NCI-H226 (cell line): ENCODE data around the gene C2orf80.
"Not testable (repeated sequence)": the region's sequence is repeated elsewhere in the genome, so short reads cannot be mapped to it uniquely, and the experiment has no call there.

Source experiments
- DNase-seq: peaks from one replicate; pipeline ENCODE4 v3.0.0-alpha.2; 2015

The C2orf80 gene

DNA sequence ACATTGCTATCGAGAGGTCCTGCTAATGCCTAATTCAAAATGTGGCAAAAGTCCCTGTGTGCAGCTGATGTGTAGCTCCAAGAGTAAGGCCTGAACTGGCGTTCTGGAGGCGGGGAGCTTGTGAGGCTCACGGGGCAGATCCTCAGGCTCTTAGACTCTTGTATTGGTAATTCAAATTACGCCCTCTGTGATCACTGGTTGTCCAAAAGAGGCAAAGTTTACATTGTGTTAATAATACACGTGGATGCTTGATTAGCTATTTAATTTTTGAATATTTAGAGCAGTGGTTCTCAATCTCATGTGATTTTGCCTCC, 14.0 kb downstream of the C2orf80 start:
- DNase-seq: no peak

DNA sequence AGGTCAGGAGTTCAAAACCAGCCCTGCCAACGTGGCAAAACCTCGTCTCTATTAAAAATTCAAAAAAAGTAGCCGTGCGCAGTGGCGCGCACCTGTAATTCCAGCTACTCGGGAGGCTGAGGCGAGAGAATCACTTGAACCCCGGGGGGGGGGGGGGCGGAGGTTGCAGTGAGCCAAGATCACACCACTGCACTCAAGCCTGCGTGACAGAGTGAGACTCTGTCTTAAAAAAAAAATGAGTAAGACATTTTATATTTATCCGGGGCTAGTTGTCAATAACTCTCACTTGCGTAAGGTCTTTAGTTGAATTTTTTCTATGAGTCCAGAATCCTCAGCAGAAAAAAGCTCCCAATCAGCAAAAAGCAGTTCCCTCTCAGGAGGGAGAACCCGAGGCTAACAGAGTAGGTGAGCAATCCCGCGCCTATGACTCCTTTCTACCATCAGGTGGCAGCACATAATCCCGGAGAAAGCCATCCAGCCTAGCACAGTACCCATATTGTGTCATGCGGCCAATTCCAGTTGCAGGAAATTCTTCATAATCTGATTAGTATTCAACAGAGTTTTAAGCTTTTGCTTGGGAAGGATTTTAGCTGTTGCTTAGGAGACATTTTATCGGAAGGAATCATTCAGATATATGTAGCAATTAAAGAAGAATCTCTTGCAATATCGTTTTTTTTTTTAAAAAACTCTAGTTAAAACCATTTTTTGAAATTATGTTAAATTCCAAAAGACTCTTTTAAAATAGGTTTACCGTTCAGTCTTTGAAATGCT, 14.6 kb downstream of the C2orf80 start:
- DNase-seq: peak; percentile 44

DNA sequence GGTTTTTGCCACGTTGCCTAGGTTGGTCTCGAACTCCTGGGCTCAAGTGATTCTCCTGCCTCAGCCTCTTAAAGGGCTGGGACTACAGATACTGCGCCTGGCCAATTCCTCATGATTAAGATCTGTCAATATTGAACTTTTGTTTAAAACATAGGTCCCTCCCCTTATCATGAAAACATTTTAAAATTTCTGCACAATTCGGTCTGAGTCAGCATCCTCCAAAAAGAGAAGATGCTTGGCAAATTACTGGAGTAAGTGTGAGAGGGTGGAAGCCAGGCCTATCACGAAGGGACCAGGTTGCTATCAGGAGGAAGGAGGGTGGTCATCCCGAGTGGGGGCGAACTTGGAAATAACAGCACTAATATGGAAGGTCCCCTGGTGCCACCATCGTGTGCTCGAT, 15.7 kb downstream of the C2orf80 start:
- DNase-seq: no peak

DNA sequence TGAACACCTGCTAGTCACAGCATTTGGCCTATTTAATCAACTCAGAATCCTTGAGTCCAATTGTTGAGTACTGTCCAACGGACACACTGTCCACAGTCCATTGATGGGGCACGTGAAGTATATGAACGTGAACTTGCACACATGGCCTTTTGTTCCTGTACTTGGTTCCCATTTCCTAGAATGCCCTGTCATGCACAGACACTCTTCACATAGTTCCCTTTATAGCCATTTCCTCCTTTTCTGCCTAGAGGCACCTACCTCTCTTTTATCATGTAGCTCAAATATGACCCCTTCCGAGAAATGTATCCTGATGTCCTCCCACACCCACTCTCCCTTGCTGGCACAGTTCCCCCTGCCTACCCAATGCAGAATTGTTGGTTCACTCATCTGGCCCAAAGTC, 17.7 kb downstream of the C2orf80 start:
- no peak for DNase-seq

DNA sequence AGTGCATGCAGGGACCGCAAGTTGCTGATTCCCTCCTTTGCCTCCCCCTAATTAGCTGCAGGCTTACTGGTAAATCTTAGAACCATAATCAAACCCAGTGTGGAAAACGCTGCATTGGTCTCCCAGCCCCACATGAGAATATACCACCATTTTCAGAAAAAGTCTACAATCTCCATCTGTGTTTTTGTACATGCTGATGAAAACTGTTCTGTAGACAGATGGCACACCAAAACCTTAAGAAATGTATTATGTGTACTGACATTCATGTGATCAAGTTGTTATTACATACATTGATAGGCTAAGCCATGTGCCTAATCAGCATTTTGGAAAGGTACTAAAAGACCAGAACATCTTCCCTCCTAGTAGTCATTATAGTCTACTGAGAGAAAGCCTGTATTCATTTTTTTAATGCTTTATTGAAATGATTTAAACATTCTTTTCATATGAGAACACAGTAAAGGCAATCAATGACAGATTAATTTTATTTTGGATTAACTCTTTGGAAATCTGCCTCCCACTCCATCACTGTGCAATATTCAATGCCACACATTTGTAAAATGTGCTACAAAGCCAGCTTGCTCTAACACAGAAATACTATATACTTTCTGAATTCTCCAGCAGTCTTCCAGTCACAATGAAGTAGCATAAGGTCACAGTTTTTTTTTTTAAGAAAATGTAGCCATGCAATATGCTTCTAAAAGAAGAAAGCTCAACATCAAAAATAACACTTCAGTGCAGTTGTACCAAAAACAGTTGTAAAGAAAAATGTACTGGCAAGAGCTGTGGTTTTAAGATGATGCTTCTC, 24.7 kb downstream of the C2orf80 start:
- DNase-seq: no peak

DNA sequence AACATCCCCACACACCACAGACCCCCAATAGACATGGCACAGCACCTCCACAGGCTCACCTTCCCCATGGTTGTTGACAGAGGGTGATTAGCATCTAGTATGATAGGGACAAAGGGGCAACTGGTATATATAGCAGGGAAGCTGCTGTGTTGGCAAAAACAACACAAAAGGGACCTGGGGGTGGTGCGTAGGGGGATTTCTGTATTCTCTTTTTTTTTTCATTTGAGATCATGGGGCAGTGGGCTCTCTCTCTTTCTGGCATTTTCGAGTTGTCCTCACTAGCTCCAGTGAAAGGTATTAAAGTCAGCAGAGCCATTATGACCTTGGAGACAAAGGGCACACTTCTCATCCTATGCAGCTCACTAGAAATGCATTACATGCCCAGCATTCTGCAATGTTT, 26.3 kb downstream of the C2orf80 start, which contains the start of gene CRYGA:
TSS of gene CRYGA (minus strand) at position 101 of the 400 bp plus-strand sequence. CDS start at position 68, 33 bp downstream.
- no peak for DNase-seq

DNA sequence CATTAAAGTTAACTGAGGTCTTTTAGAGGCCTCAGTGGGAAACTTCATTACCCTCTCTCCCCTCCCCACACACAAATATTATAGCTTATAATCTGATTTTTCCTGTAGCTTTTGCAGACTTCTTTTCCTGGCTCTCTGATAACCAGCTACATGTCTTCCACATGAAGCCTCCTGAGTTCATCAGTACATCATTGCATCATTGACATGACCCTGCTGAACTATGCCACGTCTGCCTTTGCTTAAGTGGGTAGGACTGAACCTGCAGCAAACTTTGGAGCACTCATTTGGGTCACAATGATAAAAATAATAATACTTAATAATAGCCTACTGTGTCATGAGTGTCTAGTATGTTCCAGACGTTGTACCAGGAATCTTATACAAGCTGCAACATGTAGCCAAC, 33.4 kb downstream of the C2orf80 start:
- no peak for DNase-seq

DNA sequence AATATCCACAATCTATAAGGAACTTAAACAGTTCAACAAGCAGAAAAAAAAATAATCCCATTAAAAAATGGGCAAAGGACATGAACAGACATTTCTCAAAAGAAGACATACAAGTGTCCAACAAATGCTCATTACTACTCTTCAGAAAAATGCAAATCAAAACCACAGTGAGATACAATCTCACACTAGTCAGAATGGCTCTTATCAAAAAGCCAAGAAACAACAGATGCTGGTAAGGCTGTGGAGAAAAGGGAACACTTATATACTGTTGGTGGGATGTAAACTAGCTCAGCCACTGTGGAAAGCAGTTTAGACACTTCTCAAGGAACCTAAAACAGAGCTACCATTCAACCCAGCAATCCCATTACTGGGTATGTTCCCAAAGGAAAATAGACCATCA, 36.7 kb downstream of the C2orf80 start:
- no peak for DNase-seq

DNA sequence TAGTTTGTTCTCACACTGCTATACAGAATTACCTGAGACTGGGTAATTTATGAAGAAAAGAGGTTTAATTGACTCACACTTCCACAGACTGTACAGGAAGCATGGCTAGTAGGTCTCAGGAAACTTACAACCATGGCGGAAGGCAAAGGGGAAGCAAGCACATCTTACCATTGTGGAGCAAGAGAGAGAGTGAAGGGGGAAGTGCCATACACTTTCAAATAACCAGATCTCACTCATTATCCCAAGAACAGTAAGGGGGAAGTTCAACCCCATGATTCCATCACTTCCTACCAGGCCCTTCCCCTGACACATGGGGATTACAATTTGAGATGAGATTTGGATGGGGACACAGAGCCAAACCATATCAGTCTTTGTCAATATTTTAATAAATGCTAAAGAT, 38.9 kb downstream of the C2orf80 start:
- DNase-seq: no peak

DNA sequence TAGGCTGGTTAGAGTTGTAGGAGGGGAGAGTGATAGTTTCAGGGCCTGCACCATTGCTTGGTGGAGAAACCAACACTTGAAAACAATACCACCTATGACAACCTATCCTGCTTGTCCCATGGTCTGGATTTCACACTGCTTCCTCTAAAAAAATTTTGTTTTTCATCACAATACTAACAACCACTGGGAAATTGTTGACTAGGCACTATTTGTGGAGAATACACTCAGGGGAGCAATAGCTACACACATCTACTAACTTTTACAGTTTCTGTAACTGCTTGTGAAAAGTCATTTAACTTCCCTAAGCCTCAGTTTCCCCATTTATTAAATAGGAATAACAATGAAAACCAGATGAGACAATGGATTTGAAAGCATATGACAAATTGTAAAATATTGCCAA, 39.7 kb downstream of the C2orf80 start:
- DNase-seq: no peak

DNA sequence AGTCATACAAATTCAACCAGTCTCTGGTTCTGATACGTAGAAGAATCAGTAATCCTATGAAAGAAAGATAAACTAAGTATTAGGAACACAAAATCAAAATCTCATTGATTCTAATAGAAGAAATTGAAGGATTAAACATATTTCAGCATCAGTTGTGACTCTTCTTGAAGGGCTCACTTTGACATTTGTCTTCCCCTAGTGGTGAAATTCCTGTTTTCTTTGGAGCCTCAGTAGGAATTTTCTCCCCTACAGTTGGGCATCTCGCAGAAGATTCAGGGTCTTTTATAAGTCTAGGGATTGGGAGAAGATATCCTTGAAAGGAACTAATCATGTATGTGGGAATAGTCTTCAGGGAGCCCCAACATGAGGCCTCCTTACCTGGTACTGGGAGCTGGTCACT, 41.0 kb downstream of the C2orf80 start:
- DNase-seq: no peak

DNA sequence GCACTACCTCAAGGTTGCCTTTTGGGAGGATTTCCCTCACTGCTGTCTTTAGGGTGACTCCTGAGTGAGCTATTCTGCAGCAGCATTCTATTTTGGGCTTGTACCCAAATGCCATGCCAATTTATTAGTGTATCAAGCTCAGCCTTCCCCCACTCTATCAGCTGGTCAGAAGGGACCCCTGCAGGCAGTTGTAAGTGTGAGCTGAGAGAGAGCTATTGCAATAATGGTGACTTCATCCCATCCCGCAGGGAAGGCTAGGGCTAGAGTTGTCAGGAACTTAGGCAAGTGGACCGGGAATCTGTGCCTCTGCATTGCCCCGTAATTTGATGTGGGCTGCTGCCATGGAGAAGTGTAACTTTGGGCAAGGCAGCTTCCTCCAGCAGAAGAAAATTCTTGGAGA, 42.1 kb downstream of the C2orf80 start:
- DNase-seq: no peak

DNA sequence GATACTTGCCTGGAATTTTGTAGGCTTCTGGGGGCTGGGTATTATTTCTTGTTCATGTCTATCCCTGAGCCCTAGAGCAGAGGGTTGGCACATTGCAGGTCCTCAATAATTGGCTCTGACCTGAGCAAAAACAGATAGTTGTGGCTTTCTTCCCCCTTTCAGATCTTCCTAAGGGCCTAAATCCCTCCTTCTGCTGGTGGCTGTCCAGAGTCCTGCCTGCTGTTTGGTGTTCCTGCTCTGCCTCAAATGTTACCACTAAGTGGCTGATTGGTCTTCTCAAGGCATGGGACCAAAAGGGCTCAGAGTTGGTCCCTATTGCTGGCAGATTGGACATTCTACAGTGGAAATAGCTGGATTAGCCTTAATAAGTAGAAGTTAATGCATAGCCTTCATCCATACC, 42.8 kb downstream of the C2orf80 start:
- no peak for DNase-seq

DNA sequence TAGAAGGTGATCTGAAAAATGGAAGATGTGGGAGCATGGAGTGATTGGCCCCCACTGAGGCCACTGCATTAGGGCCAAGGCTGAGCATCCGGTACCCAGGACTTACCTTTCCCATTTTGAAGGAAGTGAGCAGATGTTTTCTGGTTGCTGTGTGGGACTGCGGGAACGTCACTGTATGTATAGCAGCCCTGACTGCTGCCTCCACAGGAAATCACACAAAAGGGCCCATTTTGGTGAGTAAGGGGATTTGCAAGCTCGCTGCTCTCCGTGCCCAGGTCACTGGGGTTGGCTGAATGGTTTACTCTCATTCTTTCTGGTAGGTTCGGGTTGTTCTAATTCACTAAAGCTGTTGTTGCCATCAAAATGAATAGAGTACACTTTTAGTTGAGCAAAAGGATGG, 43.8 kb downstream of the C2orf80 start, which contains the start of gene CRYGB:
TSS of gene CRYGB (minus strand) at position 153 of the 400 bp plus-strand sequence. CDS start at position 115, 38 bp downstream.
- no peak for DNase-seq

DNA sequence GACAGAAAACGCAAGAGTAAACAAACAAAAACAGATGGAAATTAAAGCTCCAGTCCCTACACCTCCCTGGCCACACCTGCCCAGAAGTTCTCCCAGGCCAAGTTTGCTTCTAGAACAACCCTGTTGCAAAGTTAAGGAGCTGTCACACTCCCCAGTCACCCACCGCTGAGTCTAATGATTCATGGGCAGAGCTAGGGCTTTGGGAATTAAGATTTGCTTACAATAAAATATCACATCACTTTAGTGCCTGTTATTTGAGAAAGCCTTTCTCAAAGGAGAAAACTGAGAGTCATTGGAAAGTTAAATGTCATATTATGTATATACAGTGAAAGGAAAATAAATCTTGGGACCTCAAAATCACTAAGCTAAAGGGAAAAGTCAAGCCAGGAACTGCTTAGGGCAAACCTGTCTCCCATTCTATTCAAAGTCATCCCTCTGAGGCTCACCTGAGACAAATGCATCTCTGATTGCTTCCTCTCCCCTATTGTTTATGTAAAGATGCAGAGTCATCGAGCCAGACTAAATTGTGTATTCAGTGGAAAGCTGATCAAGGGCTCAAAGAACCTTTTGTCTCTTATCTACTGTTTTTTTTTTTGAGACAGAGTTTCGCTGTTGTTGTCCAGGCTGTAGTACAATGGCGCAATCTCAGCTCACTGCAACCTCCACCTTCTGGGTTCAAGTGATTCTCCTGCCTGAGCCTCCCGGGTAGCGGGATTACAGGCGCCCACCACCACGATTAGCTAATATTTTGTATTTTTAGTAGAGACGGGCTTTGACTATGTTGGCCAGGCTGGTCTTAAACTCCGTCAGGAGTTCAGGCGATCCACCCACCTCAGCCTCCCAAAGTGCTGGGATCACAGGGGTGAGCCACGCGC, 46.7 kb downstream of the C2orf80 start:
- no peak for DNase-seq

DNA sequence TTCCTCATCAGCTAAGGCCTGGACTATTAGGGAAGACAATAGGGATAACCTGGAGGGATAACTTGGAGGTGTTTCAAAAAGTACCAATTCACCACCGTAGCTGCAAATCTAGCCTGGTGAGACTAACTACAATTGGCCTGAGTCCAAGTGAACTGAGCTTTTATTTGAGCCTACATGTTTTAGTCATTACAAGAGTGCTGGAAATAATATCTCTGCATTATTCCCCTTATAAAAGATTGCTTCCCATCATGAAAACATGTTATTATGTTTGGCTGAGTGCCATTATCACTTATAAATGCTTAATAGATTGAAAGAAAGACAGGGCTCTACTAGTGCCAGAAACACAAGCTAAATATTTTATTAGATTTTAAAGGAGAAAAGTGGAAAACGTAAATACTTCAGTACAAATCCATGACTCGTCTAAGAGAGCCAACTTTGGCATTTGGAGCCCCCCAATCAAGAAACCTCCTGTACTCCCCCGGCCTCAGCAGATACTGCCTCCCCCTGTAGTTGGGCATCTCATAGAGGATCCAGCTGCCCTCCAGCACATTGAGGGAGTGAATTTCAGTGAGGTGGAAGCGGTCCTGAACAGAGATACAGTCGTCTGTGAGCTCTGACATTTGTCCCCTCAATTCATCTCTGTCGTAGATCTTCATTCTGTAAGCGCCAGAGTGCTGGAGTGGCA, 47.4 kb downstream of the C2orf80 start:
- DNase-seq: no peak

DNA sequence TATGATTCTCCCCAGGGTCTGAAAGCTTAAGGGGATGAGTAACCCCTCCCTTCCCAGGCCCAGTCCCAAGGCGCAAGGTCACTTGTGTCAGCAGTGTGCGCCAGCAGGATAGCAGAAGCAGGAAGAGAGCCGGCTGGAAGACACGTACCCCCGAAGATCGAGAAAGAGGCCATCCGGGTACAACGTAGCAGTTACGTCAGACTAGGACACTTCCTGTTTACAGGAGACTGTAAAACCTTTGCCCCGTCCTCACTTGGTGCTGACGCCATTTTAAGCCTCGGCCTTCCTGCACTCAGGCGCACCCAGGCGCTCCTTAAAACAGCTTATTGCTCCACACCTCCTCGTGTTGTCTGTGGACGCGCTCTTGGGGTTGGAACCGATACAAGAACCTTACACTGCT, 50.4 kb downstream of the C2orf80 start:
- no peak for DNase-seq

DNA sequence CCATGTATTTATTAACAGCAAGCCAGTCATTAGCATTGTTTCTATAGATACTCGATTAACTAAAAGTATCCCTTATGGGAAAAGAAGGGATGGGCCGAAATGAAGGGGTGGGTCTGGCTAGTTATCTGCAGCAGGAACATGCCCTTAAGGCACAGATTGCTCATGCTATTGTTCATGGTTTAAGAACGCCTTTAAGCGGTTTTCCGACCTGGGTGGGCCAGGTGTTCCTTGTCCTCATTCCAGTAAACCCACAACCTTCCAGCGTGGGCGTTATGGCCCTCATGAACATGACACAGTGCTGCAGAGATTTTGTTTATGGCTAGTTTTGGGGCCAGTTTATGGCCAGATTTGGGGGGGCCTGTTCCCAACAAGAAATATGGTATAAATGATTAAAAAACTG, 51.5 kb downstream of the C2orf80 start:
- not testable (repeated sequence) for DNase-seq

DNA sequence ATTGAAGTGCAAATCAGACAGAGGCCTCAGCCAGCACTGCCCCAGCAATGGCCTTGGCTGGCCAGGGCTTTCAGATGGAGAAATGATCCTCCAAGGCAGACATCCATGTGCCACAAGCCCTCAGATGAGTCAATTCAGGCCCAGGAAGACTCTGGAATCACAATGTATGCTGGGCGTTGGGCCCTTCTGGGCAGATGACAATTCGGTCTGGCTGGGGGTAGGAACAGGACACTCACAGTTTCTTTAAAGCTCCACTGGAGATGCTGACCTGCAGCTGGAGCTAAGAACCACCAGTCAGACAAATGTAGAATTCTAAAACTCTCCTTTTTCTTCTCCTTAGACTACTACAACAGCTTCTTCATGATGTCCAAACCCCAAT, 53.1 kb downstream of the C2orf80 start:
- no peak for DNase-seq

DNA sequence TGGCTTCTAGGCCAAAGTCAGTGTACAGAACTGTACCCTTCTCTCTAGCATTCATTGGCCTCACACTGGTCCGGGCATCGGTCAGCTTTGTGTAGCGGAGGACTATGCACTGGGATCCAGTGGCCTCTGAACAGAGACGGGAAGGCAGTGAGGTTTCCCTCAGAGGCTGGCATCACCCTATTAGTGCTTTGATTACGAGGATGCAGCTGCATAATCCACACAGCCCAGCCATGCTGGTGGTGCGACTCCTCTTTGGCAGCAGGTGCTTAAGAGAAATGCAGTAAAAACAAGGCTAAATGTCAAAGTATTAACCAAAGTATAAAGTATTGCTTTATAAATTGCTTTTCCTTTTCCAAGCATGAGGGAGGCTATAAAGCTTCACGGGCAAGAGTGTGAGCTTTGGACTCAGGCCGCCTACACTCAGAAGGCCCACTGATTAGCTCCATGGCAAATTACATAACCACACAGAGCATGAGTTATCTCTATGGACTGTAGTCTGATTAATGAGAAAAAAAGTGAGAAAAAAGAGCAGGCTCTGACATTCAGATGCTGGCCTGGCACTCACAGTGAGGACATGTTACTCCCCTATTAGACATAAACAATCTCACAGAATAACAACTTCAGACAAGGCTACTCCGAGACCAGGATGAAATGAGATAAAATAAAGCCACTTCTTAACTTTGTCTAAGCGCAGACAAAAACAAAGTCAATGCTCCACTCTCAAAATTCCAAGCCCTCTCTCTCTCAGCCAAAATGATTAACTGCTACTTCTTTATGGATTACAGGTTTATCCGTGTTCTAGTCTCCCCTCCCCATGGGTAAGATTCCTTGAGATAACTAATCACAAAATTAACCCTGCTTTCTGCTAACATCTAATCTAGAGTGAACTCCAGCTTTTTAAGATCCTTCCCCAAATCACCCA, 53.8 kb downstream of the C2orf80 start:
- DNase-seq: no peak

DNA sequence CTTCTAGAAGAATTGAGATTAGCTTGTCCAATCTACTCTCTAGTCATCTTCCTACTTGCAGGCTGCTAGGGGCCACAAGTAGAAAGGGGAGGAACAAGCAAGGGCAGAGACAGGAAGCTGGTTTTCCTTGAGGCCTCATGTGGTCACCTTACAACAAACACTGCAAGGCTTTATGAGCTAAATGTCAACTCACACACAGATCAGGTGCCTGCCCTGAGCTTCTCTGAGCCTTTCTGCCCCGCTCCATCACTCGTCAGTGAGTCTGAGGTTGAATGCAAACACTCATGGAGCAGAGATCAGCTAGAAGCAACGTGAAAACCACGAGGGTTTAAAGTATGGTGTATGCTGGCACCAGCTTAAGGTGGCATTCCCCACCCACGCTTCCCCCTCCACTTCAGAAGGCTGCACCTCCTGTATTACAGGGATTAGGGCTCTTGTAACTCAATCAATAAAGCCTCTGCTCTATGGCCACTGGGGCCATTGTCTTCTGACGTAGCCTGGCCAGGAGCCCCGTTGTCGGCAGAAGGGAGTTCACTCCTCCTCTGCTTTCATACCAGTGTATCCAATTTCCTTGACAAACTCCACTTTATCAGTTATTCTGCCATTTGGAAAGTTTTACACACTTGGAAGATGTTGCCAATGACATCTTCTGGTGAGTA, 54.8 kb downstream of the C2orf80 start:
- no peak for DNase-seq
